ENCODE results near the gene SLC4A2.
"Not testable (repeated sequence)": the region's sequence is repeated elsewhere in the genome, so short reads cannot be mapped to it uniquely, and the experiment has no call there.

The SLC4A2 gene

DNA sequence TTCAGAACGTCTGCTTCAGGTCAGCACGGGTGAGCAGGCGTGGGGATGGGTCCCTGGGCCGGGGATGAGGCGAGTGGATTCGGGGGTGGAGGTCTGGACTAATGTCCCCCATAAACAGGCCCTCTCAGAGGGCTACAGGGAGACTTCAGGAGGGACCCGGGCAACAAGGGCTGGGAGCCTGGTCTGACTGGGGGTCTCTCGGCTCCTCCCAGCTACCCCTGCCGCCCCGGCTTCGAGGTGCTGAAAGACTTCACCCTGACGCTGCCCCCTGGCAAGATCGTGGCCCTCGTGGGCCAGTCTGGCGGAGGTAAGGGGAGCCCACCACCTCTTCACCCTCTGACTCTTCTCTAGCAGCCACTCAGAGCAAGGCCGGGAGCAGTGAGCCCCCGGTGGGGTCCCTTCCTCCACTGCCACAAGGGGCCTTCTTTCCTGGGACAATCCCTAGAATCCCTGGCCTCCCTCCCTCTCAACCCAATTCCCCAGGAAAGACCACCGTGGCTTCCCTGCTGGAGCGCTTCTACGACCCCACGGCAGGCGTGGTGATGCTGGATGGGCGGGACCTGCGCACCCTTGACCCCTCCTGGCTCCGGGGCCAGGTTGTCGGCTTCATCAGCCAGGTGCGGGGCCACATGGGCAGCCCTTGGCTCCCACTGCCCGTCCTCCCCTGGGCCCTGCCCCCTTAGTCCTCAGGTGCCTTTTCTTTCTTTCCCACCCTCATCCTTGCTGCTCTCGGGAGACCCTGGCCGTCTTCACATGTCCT, 18.6 kb upstream of the SLC4A2 start:
- no peak for DNase-seq (ENCODE audit: extremely low read depth in 1 of 2, low read depth in 1 of 2)

- not testable (repeated sequence) for DNase-seq (ENCODE audit: extremely low read depth in 1 of 2, low read depth in 1 of 2)
Observed at GRCh38 chr7:151043449-151043848, 15.9 kb upstream of the SLC4A2 start.

- DNase-seq (ENCODE audit: extremely low read depth in 1 of 2, low read depth in 1 of 2) = no peak
Observed at GRCh38 chr7:151043959-151044358, 15.4 kb upstream of the SLC4A2 start.

GRCh38 chr7:151045262-151045661, 14.1 kb upstream of the SLC4A2 start:
- no peak for DNase-seq (ENCODE audit: extremely low read depth in 1 of 2, low read depth in 1 of 2)

DNA sequence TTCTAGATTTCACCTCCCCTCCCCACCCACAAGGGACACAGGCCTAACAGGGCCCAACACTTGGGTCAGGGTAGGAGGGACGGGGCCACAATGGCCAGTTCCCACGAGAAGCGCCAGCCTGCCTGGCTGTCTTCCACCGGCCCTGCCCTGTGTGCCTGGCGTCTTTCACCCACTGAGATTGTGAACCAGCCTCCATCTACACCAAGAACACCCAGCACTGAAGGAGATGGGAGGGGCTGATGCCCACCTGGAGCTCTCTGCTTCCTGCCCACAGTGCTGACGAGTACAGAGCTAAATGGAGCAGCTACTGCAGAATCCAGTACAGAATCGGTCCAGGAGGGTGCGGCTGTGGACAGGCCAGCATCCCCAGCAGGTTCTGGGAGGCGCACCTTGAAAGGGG, 13.4 kb upstream of the SLC4A2 start:
- DNase-seq (ENCODE audit: extremely low read depth in 1 of 2, low read depth in 1 of 2) = no peak

DNA sequence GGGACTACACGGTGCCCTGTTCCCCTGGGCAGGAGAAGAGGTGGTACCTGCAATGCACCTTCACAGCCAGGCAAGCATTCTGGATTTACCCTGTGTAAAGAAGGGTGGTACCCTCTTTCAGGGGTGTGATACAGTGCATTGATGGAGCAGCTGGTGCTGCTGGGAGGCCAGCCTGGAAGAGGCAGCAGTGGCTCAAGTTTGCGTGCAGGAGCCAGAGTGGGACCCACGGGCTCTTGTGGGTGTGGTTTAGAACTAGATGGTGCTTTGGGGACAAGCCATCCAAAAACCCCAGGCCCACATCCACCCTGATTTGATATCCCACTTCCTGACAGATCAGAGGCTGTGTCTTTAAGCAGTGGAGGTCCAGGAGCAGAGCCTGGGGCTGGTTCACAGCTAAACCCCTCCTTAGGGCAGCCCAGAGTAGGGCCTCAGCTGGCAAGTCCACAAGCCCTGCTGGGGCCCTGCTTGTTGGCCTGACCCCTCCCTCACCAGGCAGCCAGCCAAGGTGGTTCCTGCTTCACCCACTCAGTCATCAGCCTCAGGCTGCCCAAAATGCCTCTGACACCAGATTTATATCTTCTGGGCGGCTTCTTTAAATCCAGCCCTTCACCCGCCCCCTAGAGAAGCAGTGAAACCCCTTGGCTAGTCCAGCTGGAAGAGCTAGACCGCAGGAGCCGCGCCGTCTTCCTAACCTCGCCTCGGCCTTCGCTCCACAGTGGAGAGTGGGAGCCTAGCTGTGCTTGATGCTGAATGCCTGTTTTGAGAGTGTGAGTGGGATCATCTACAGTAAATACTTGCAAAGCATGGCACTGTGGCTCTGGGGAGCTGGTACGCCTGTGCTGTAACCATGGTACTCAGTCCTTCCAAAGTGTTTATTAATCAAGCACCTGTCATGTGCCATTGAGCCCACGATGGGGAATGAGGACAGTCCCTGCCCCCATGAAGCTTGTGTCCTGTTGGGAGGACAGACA, 12.5 kb upstream of the SLC4A2 start:
- no peak for DNase-seq (ENCODE audit: extremely low read depth in 1 of 2, low read depth in 1 of 2)

- DNase-seq (ENCODE audit: extremely low read depth in 1 of 2, low read depth in 1 of 2) = no peak
Observed at GRCh38 chr7:151047976-151048815, 11.2 kb upstream of the SLC4A2 start, which contains the start of gene ASIC3. ASIC3 (plus strand) TSS chr7:151048531; CDS start chr7:151048886, 355 bp downstream.

GRCh38 chr7:151048911-151049463, 10.4 kb upstream of the SLC4A2 start:
- DNase-seq (ENCODE audit: extremely low read depth in 1 of 2, low read depth in 1 of 2) = no peak

DNA sequence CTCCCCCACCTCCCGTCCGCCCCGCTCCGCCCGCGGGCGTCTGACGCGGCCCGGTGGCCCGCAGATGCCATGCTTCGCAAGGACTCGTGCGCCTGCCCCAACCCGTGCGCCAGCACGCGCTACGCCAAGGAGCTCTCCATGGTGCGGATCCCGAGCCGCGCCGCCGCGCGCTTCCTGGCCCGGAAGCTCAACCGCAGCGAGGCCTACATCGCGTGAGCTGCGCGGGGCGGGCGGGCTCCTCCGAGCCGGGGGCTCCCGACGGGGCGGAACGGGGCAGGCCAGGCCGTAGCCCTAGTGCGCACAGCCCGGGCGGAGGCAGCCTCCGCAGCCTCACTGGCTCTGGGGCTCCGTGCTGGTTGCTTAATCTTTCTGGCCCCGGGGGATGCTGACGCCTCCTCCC, 8.3 kb upstream of the SLC4A2 start:
- DNase-seq (ENCODE audit: extremely low read depth in 1 of 2, low read depth in 1 of 2) = no peak

DNA sequence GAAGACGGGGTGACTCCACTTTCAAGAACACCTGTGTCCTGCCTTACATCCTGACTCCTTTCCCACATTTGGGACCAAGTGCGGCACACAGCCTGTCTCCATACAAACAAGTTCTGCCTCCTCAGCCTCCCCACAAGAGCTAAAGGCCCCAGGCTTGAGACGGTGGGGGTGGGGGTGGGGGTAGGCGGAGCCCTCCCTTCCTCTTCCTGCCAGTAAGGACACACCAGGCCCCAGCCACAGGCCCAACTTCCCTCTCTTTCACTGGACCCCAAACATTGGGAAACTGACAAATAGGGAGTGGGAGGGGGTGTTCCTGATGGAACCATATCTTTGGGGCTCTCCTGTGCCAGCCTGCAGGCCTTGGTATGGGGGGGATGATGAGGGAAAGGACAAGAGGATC, 6.3 kb upstream of the SLC4A2 start:
- DNase-seq (ENCODE audit: extremely low read depth in 1 of 2, low read depth in 1 of 2) = no peak

- DNase-seq (ENCODE audit: extremely low read depth in 1 of 2, low read depth in 1 of 2) = no peak
Observed at GRCh38 chr7:151053751-151054150, 5.6 kb upstream of the SLC4A2 start.

GRCh38 chr7:151056283-151056665, 3.1 kb upstream of the SLC4A2 start:
- DNase-seq (ENCODE audit: extremely low read depth in 1 of 2, low read depth in 1 of 2) = no peak

DNA sequence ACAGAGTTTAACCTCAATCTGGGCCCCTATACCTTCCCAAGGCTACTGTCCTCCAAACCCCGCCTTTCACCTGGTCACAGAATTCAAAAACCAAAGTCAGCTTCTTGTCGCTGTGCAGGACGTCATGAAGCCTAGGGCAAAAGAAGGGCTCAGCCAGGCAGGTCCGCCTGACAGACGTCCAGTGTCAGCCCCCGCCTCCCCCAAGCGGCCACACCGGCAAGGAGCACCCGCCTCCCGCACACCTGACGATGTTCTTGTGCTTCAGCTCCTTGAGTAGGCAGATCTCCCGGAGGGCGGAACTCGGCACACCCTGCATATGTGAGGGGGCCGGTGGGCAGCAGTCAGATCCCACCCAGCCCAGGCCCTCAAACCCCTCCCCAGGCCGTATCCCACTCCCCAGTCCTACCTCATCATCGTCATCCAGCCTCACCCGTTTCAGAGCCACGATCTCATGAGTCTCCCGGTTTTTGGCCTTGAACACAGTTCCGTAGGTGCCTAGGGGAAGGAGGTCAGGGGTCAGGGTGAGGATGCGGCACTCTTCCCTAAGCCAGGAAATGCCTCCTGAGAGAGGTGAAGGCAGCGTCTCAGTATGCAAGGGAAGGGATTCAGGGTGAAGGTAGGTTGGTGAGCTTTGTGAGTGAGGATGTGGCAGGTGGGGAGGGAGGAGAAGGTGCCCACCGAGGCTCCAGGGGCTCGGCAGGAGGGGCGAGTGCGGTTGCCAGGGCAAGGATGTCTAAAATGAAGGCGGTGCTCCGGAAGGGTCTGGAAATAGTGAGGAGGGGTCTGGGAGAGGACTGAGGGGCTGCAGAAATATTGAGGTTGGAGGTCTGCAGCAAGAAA, 2.5 kb upstream of the SLC4A2 start:
- DNase-seq (ENCODE audit: extremely low read depth in 1 of 2, low read depth in 1 of 2) = no peak

DNA sequence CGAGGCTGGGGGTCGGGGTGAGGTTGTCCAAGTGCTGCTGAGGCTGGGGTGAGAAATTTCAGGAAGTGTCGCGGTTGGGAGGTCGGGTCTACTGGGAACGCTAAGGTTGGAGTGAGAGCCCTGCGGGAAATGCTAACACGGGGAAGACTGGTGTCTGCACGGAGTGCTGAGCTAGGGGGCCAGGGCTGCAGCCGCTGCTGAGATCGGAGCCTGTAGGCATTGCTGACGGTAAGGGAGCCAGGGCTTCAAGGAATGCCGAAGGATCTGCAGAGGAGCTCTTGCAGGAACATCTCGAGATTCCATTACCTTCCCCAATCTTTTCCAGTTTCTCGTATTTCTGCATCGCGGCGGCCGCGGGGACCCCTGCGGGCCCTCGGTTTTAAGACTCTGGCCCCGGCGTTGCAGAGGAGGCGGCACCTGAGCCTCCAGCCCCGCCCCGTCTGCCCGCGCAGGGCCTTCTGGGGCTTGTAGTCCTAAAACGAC, 1.8 kb upstream of the SLC4A2 start, which contains the start of gene CDK5:
CDK5 (minus strand) TSS at position 392 of the 483 bp plus-strand sequence; CDS start at position 343, 49 bp downstream.
- DNase-seq (ENCODE audit: extremely low read depth in 1 of 2, low read depth in 1 of 2) = no peak

GRCh38 chr7:151057989-151058780, 1.2 kb upstream of the SLC4A2 start:
- DNase-seq (ENCODE audit: extremely low read depth in 1 of 2, low read depth in 1 of 2) = peak; percentile 96 to 97

DNA sequence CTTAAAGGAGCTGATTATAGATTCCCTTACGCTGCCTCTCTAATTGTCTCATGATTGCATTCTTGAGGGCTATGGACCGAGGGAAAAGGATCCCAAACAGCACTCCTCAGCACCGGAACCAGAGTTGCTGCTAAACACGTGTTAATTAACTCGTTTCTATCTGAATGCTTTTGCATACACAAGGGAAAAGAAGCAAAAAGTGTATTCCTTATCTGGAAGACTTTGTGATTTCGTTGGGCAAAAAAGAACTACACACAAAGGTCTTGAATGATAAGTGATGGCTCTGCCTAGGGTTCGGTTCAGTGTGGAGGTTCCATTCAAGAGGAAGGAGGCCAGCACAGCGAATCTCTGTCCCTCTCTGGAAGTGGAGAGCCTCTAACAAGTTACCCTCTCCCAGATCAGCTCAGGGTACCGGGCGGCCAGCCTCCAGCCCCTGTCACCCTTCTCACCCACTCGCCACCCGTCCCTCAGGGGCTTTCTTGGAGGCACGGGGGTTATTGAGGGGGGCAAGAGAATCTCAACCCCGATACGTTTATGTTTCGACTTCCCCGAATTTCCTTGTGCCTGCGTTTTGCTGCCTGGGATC, 515 bp upstream of the SLC4A2 start:
- DNase-seq (ENCODE audit: extremely low read depth in 1 of 2, low read depth in 1 of 2) = no peak

DNA sequence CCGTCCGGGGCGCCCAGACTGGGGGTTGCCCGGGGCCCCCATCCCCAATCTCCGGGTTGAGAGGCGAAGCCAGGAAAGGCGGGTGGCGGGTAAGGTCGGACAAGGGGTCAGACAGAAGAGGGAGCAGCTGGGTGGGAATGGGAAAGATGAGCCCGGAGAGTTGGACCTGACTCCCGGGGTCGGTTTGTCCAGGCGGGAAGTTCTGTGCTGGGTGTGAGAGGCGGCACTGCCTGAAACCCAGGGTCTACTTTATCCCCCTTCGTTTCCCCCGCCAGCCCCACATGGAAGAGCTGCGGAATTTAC, 675 bp downstream of the SLC4A2 start:
- no peak for DNase-seq (ENCODE audit: extremely low read depth in 1 of 2, low read depth in 1 of 2)

GRCh38 chr7:151060416-151061212, 1.2 kb downstream of the SLC4A2 start:
- no peak for DNase-seq (ENCODE audit: extremely low read depth in 1 of 2, low read depth in 1 of 2)

All from stimulated activated CD8-positive, alpha-beta memory T cell treated with anti-CD3 and anti-CD28 coated beads, Interleukin-7, amount 100 ng/mL, for 48 hours (primary cell).